IMR-90 (cell line): ENCODE data around the gene ISM2. TPM values are rescaled to one million over a fixed set of nuclear protein-coding genes. Genes with fewer than 3 reads are reported as not detected.

ENCODE experiments used
- ATAC-seq: fragments of 200-7000 bp; cut with Tn5 transposase; 2 replicates; pipeline ENCODE4 v1.9.1; 2020; ENCODE audit warnings: low read depth, mild to moderate bottlenecking, moderate library complexity
- BruUV-seq: library from RNA; stranded (reverse); fragments of 400-500 nt; replicated peaks from 2 replicates; lab custom pipeline; 2021; lab: Mats Ljungman, UMichigan
- CTCF ChIA-PET: fragments of 300-600 bp; formaldehyde crosslinking; extraction: SDS; loops from one replicate; lab custom pipeline; 2021; ENCODE audit warnings: antibody characterized with exemption; lab: Yijun Ruan, JAX
- POLR2A ChIA-PET: fragments of 300-600 bp; sonication (Branson Sonifier 250); formaldehyde crosslinking; loops from one replicate; lab custom pipeline; 2022; ENCODE audit warnings: antibody characterized with exemption; ENCODE audit not compliant: unreplicated experiment; lab: Charles Lee
- DNase-seq: peaks from one replicate; pipeline ENCODE4 v3.0.0; 2013
- H2AFZ ChIP-seq: replicated peaks from 2 replicates; pipeline ENCODE3; 2013; ENCODE audit warnings: low read length, mild to moderate bottlenecking; ENCODE audit not compliant: poor library complexity
- H2AK5ac ChIP-seq: 2 replicates; pipeline ENCODE4 v1.6.1; 2013; ENCODE audit warnings: low read depth, low read length, inconsistent platforms
- H2AK9ac ChIP-seq: replicated peaks from 2 replicates; pipeline ENCODE3; 2013; ENCODE audit warnings: mild to moderate bottlenecking, low read depth, low read length, moderate library complexity; ENCODE audit not compliant: poor library complexity
- H2BK120ac ChIP-seq: 2 replicates; pipeline ENCODE4 v1.6.1; 2013; ENCODE audit warnings: low read depth, low read length, inconsistent platforms
- H2BK15ac ChIP-seq: 3 replicates; pipeline ENCODE4 v1.6.1; 2013; ENCODE audit warnings: low read depth, low read length, inconsistent platforms
- H2BK20ac ChIP-seq: 2 replicates; pipeline ENCODE4 v1.6.1; 2013; ENCODE audit warnings: low read depth, mild to moderate bottlenecking, inconsistent platforms, low read length, moderate library complexity
- H2BK5ac ChIP-seq: 2 replicates; pipeline ENCODE4 v1.6.1; 2013; ENCODE audit warnings: mild to moderate bottlenecking, low read depth, low read length, inconsistent platforms; ENCODE audit not compliant: poor library complexity, severe bottlenecking
- H3K14ac ChIP-seq: replicated peaks from 2 replicates; pipeline ENCODE4 v1.6.1; 2013; ENCODE audit warnings: low read depth, low read length, inconsistent platforms
- H3K18ac ChIP-seq: 2 replicates; pipeline ENCODE4 v1.6.1; 2013; ENCODE audit warnings: low read depth, low read length, control low read depth
- H3K23ac ChIP-seq: 2 replicates; pipeline ENCODE4 v1.6.1; 2013; ENCODE audit warnings: low read depth, low read length, inconsistent platforms
- H3K27ac ChIP-seq: 2 replicates; pipeline ENCODE4 v1.5.1; 2013; ENCODE audit warnings: mild to moderate bottlenecking, control low read depth, low read length; ENCODE audit not compliant: insufficient read depth
- H3K27me3 ChIP-seq: 2 replicates; pipeline ENCODE4 v1.6.1; 2013; ENCODE audit warnings: low read length; ENCODE audit not compliant: control insufficient read depth, insufficient read depth
- H3K36me3 ChIP-seq: 2 replicates; pipeline ENCODE4 v1.6.1; 2013; ENCODE audit warnings: low read length, mixed read lengths; ENCODE audit not compliant: control insufficient read depth, insufficient read depth
- H3K4ac ChIP-seq: 2 replicates; pipeline ENCODE4 v1.6.1; 2013; ENCODE audit warnings: low read depth, low read length, inconsistent platforms
- H3K4me1 ChIP-seq: 2 replicates; pipeline ENCODE4 v1.6.1; 2013; ENCODE audit warnings: low read length, mixed read lengths; ENCODE audit not compliant: control insufficient read depth, insufficient read depth
- H3K4me2 ChIP-seq: 2 replicates; pipeline ENCODE4 v1.6.1; 2013; ENCODE audit warnings: low read depth, mild to moderate bottlenecking, control low read depth, low read length, moderate library complexity
- H3K4me3 ChIP-seq: 2 replicates; pipeline ENCODE4 v1.5.1; 2013; ENCODE audit warnings: low read depth, mild to moderate bottlenecking, control low read depth, low read length, moderate library complexity; ENCODE audit not compliant: insufficient read depth
- H3K56ac ChIP-seq: 2 replicates; pipeline ENCODE4 v1.6.1; 2013; ENCODE audit warnings: low read length, inconsistent platforms; ENCODE audit not compliant: insufficient read depth; ENCODE audit errors: extremely low read depth
- H3K79me1 ChIP-seq, 2 experiments: 2 replicates each; pipeline ENCODE4 v1.6.1; 2013; ENCODE audit warnings: low read length in 2 of 2, inconsistent platforms in 1 of 2, low read depth in 1 of 2
- H3K9ac ChIP-seq: 2 replicates; pipeline ENCODE4 v1.6.1; 2013; ENCODE audit warnings: low read depth, low read length, control low read depth
- H3K9me1 ChIP-seq: 2 replicates; pipeline ENCODE4 v1.6.1; 2013; ENCODE audit warnings: low read length, inconsistent platforms; ENCODE audit not compliant: insufficient read depth
- H3K9me3 ChIP-seq: 2 replicates; pipeline ENCODE4 v1.6.1; 2013; ENCODE audit warnings: low read length; ENCODE audit not compliant: control insufficient read depth, insufficient read depth
- H4K20me1 ChIP-seq: 2 replicates; pipeline ENCODE4 v1.6.1; 2013; ENCODE audit warnings: low read length, inconsistent platforms; ENCODE audit not compliant: insufficient read depth
- H4K5ac ChIP-seq: 2 replicates; pipeline ENCODE4 v1.6.1; 2013; ENCODE audit warnings: mild to moderate bottlenecking, low read depth, low read length, control low read depth
- H4K8ac ChIP-seq, 2 experiments: 2 replicates each; pipeline ENCODE4 v1.6.1; 2013; ENCODE audit warnings: low read depth in 2 of 2, low read length in 2 of 2, control low read depth in 1 of 2, inconsistent platforms in 1 of 2
- H4K91ac ChIP-seq: 2 replicates; pipeline ENCODE4 v1.6.1; 2013; ENCODE audit warnings: low read depth, low read length, inconsistent platforms; ENCODE audit not compliant: insufficient read depth
- CHD1 ChIP-seq: IDR thresholded peaks from 2 replicates; pipeline ENCODE4 v1.6.1; 2012; ENCODE audit warnings: low read depth, low read length, improper control_type of control experiment
- MAZ ChIP-seq: IDR thresholded peaks from 2 replicates; pipeline ENCODE4 v1.6.1; 2012; ENCODE audit warnings: low read depth, mild to moderate bottlenecking, low read length, improper control_type of control experiment, moderate library complexity, borderline replicate concordance
- MXI1 ChIP-seq: IDR thresholded peaks from 2 replicates; pipeline ENCODE4 v1.6.1; 2012; ENCODE audit warnings: low read depth, mild to moderate bottlenecking, low read length, moderate library complexity, borderline replicate concordance
- NFE2L2 ChIP-seq: fragments of 150-350 bp; IDR thresholded peaks from 2 replicates; pipeline ENCODE4 v1.6.1; 2016; ENCODE audit warnings: low read depth, mild to moderate bottlenecking, low read length
- POLR2A ChIP-seq: IDR thresholded peaks from 2 replicates; pipeline ENCODE4 v1.6.1; 2012; ENCODE audit warnings: mild to moderate bottlenecking, low read depth, low read length
- RAD21 ChIP-seq: IDR thresholded peaks from 2 replicates; pipeline ENCODE4 v1.6.1; 2012; ENCODE audit warnings: low read length, improper control_type of control experiment
- RCOR1 ChIP-seq: IDR thresholded peaks from 2 replicates; pipeline ENCODE4 v1.6.1; 2012; ENCODE audit warnings: mild to moderate bottlenecking, low read length, improper control_type of control experiment; ENCODE audit not compliant: insufficient replicate concordance
- WGBS, 2 experiments: methylation state at CpG; one replicate each; pipeline versions ENCODE4 v1.1.5 to v1.1.7; 2013; ENCODE audit warnings: missing lambda C conversion rate in 2 of 2; ENCODE audit not compliant: insufficient read length in 1 of 2; ENCODE audit errors: extremely low coverage in 2 of 2; 5-methylcytosine and 5-hydroxymethylcytosine counted together
- dilution Hi-C: fragments of 300-500 bp; cut with HindIII; formaldehyde crosslinking; loops from one replicate; pipeline ENCODE4 v1.14.3; 2018; ENCODE audit warnings: low sequenced_read_pairs; ENCODE audit not compliant: unreplicated experiment
- in situ Hi-C: fragments of 300-500 bp; cut with MboI; formaldehyde crosslinking; loops from 3 replicates; pipeline ENCODE4 v1.14.3; 2019; ENCODE audit warnings: low sequenced_read_pairs, inconsistent platforms, mixed read lengths
- intact Hi-C: fragments of 100-400 bp; cut with micrococcal nuclease; formaldehyde crosslinking; loops from 2 replicates; pipeline ENCODE4 v1.10.0; 2022
- polyA plus RNA-seq, 3 experiments: library from polyadenylated mRNA; depleted of rRNA; stranded (reverse); fragments of >200 nt; gene quantifications; 2 replicates each; pipeline ENCODE4 v1.2.3, GENCODE V29; 2012; ENCODE audit warnings: low replicate concordance in 1 of 3
- total RNA-seq: library from RNA; depleted of rRNA; stranded (reverse); fragments of >200 nt; gene quantifications from 2 replicates; pipeline ENCODE4 v1.2.3, GENCODE V29; 2012

ISM2 gene
- total and polyA plus RNA-seq, 2 of the 4 experiments (the other 2 are of a cell fraction): under 0.01 to 0.12 TPM

- intact Hi-C loops: no loop called here
- in situ Hi-C loops: no loop called here
- Histone ChIP-seq H3K4me2 (no peak overlapping the region), H4K5ac (no peak overlapping the region), H3K27ac (no peak overlapping the region), H4K91ac (no peak overlapping the region), H2AFZ (no peak overlapping the region), H3K14ac (no peak overlapping the region), H2BK20ac (no peak overlapping the region), H3K27me3 (peaks cover 15% of the 10 kb centered on the region), H3K9me3 (no peaks in the 10 kb centered on the region), H3K9ac (no peak overlapping the region), H3K4me1 (no peaks in the 10 kb centered on the region), H4K8ac (no peak overlapping the region), H3K56ac (no peak overlapping the region), H2AK5ac (no peak overlapping the region), H3K79me1 (no peaks in the 10 kb centered on the region), H3K4me3 (no peak overlapping the region), H2AK9ac (no peak overlapping the region), H3K18ac (no peak overlapping the region), H2BK5ac (no peak overlapping the region), H3K36me3 (peaks cover 20% of the 10 kb centered on the region), H3K4ac (no peak overlapping the region), H3K9me1 (no peaks in the 10 kb centered on the region; the same call in 1 of the 2 replicates), H3K23ac (no peak overlapping the region), H4K20me1 (no peaks in the 10 kb centered on the region; the same call in 1 of the 2 replicates), H2BK15ac (no peak overlapping the region), H2BK120ac (no peak overlapping the region)
- TF ChIP-seq POLR2A (no peak), CHD1 (no peak), MAZ (no peak), RCOR1 (no peak), MXI1 (no peak), RAD21 (no peak), NFE2L2 (no peak)
- ChIA-PET POLR2A (no interaction called here), CTCF (interaction anchor here (1.1 kb wide), 1 partner anchor 12 kb away, joined by 3 read pairs; no protein-coding TSS in a partner anchor)
- dilution Hi-C loops: no loop called here
- BruUV-seq: no TSS peak
- DNase-seq: no peak
- 80% methylated on average over 2 of the region's 5 CpGs; no CpG with 5 or more reads in 1 of the 2 experiments for WGBS, 2 experiments
- no peak for ATAC-seq
Observed at GRCh38 chr14:77470224-77470870, 28.3 kb downstream of the ISM2 start.
